ENCODE results near the gene RALGAPA2. TPM values are rescaled to one million over a fixed set of nuclear protein-coding genes. Genes with fewer than 3 reads are reported as not detected.

RALGAPA2 gene
- total and polyA plus RNA-seq, 8 donors, result 9.6 to 41.7 (median 24.5) TPM

GRCh38 chr20:20414640-20415220, 297.7 kb downstream of the RALGAPA2 start:
- Histone ChIP-seq H3K27me3 (no peaks in the 10 kb centered on the region), H3K4me3 (no peak overlapping the region), H3K27ac (no peak overlapping the region), H3K9me3 (no peaks in the 10 kb centered on the region), H3K4me1 (peaks cover 0 to 5% (median 0%) of the 10 kb centered on the region in 3 donors), H3K36me3 (peaks cover 0 to 3% (median 0%) of the 10 kb centered on the region in 3 donors)
- ATAC-seq (peak in 1 of 4 donors; percentile 17), FAIRE-seq (no peak), DNase-seq (no peak)
- intact Hi-C loops (cut with DNase I), result no loop called here
- 80 to 84% methylated on average over 5 of the region's 5 CpGs for WGBS, 2 donors
- no peak for TF ChIP-seq CTCF (IDR thresholded peaks at IDR 0.05)

GRCh38 chr20:20413810-20414281, 298.6 kb downstream of the RALGAPA2 start:
- intact Hi-C loops (cut with DNase I), result no loop called here
- no peak for TF ChIP-seq CTCF (IDR thresholded peaks at IDR 0.05)
- no peak for FAIRE-seq
- Histone ChIP-seq H3K4me3 (no peak overlapping the region), H3K27ac (no peak overlapping the region), H3K27me3 (no peaks in the 10 kb centered on the region), H3K4me1 (peaks cover 0 to 5% (median 0%) of the 10 kb centered on the region in 3 donors), H3K36me3 (peaks cover 0 to 3% (median 0%) of the 10 kb centered on the region in 3 donors), H3K9me3 (no peaks in the 10 kb centered on the region)
- 91 to 94% methylated on average over 21 of the region's 21 CpGs for WGBS, 2 donors
- no peak for ATAC-seq
- DNase-seq, result no peak

DNA sequence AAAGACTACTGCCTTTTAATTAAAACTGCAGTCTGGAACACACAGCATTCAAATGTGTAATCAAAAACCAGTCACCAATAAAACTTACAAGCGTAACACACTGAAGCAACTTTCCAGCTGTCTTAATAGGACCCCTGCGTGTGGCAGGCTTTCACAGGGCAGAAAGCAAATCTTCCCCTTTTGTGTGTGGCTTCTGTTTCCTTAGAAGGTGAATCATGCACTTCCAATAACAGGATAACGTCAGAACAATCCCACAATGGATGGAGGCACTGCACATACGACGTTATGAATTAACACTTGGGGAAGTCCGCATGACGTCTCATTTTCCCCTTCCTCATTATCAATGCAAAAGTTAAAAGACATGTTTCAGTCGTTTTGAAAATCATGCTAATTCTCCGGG, 299.7 kb downstream of the RALGAPA2 start:
- no peak for FAIRE-seq
- DNase-seq, result no peak

DNA sequence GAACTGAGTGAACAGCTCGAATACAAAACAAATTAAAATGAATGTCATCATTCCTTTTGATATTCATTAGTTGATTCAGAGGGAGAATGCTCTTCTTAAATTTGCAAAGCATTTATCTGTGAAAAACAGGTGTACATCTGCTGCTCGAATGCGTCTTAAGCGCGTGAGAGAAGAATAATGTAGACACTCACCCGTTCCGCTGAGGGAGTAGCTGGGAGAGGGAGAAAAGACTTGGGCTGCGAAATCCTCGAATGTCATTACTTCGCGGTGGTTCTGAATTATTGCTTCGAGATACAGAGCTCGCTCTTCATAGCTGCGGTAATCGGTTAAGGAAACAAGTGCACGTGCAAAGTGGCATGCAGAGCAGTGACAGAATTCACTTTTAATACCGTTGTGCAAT, 300.6 kb downstream of the RALGAPA2 start:
- 92 to 94% methylated on average over 17 of the region's 17 CpGs for WGBS, 2 donors
- ATAC-seq, result no peak
- TF ChIP-seq CTCF (IDR thresholded peaks at IDR 0.05), result no peak

More for the DNA sequence above, 299.7 kb downstream of the RALGAPA2 start:
- no peaks in the 10 kb centered on the region for H3K27me3 ChIP-seq
- no peak for ATAC-seq
- no peaks in the 10 kb centered on the region for H3K9me3 ChIP-seq
- peaks cover 0 to 8% (median 0%) of the 10 kb centered on the region in 3 donors for H3K4me1 ChIP-seq
- no peak overlapping the region for H3K4me3 ChIP-seq
- TF ChIP-seq CTCF (IDR thresholded peaks at IDR 0.05), result no peak
- 84 to 85% methylated on average over 9 of the region's 9 CpGs for WGBS, 2 donors
- H3K27ac ChIP-seq, result no peak overlapping the region
- peaks cover 0 to 3% (median 2%) of the 10 kb centered on the region in 3 donors for H3K36me3 ChIP-seq
- intact Hi-C loops (cut with DNase I), result no loop called here

DNA sequence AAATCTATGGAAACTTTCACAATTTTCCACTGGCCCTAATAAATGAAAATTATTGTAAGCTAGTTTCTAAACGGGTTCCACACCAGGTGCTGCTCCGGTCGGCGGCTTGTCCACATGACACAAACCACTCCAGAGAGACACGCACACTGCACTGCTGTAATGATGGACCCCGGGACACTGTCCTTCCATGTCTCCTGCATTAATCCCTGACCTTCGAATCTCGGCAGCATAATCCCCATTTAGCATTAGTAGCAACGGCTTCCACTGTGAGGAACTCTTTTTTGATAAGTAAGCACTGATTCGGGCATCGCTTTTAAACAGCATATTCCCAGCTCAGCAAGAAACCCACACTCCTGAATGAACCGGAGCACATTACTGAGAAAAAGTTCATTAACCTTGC, 301.0 kb downstream of the RALGAPA2 start:
- intact Hi-C loops (cut with DNase I), result no loop called here
- no peak overlapping the region for H3K4me3 ChIP-seq
- H3K9me3 ChIP-seq, result no peaks in the 10 kb centered on the region
- FAIRE-seq, result no peak
- TF ChIP-seq CTCF (IDR thresholded peaks at IDR 0.05), result no peak
- peaks cover 0 to 8% (median 0%) of the 10 kb centered on the region in 3 donors for H3K4me1 ChIP-seq
- no peak overlapping the region for H3K27ac ChIP-seq
- ATAC-seq, result peak in 2 of 4 donors; percentile 20 to 47
- H3K36me3 ChIP-seq, result peaks cover 0 to 2% (median 0%) of the 10 kb centered on the region in 3 donors
- 81 to 87% methylated on average over 12 of the region's 12 CpGs for WGBS, 2 donors
- no peaks in the 10 kb centered on the region for H3K27me3 ChIP-seq
- DNase-seq, result no peak

More for the DNA sequence above, 300.6 kb downstream of the RALGAPA2 start:
- H3K9me3 ChIP-seq, result no peaks in the 10 kb centered on the region
- FAIRE-seq (no peak), DNase-seq (no peak)
- intact Hi-C loops (cut with DNase I), result no loop called here
- no peaks in the 10 kb centered on the region for H3K27me3 ChIP-seq
- H3K36me3 ChIP-seq, result peaks cover 0 to 2% (median under 1%) of the 10 kb centered on the region in 3 donors
- no peak overlapping the region for H3K27ac ChIP-seq
- H3K4me1 ChIP-seq, result peaks cover 0 to 8% (median 0%) of the 10 kb centered on the region in 3 donors
- no peak overlapping the region for H3K4me3 ChIP-seq

All from pancreas (tissue), 10 donors.